Measurements from ENCODE around the gene PODN. TPM values are rescaled to one million over a fixed set of nuclear protein-coding genes. Genes with fewer than 3 reads are reported as not detected.

Gene PODN
- total and polyA plus RNA-seq, 3 donors from 2014 or later, result 69.3 to 104 (median 87.5) TPM

- peaks cover 3% of the 10 kb centered on the region for H3K4me1 ChIP-seq
- intact Hi-C loops (cut with DNase I; ENCODE audit: low total_unique reads), result no loop called here
- H3K9me3 ChIP-seq, result no peaks in the 10 kb centered on the region
- H3K4me3 ChIP-seq, result no peak overlapping the region
- WGBS, 2 donors, result 64 to 69% methylated on average over 3 of the region's 3 CpGs
- DNase-seq, result no peak
- no peaks in the 10 kb centered on the region for H3K36me3 ChIP-seq (ENCODE audit: low read depth, missing control alignments)
- H3K27me3 ChIP-seq, result no peaks in the 10 kb centered on the region
- TF ChIP-seq, protein P1, sequence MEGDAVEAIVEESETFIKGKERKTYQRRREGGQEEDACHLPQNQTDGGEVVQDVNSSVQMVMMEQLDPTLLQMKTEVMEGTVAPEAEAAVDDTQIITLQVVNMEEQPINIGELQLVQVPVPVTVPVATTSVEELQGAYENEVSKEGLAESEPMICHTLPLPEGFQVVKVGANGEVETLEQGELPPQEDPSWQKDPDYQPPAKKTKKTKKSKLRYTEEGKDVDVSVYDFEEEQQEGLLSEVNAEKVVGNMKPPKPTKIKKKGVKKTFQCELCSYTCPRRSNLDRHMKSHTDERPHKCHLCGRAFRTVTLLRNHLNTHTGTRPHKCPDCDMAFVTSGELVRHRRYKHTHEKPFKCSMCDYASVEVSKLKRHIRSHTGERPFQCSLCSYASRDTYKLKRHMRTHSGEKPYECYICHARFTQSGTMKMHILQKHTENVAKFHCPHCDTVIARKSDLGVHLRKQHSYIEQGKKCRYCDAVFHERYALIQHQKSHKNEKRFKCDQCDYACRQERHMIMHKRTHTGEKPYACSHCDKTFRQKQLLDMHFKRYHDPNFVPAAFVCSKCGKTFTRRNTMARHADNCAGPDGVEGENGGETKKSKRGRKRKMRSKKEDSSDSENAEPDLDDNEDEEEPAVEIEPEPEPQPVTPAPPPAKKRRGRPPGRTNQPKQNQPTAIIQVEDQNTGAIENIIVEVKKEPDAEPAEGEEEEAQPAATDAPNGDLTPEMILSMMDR (IDR thresholded peaks at IDR 0.05), result no peak
- no peak for TF ChIP-seq POLR2A (IDR thresholded peaks at IDR 0.05)
- no peak overlapping the region for H3K27ac ChIP-seq
Measured at GRCh38 chr1:53080041-53080440, 18.0 kb downstream of the PODN start.

DNA sequence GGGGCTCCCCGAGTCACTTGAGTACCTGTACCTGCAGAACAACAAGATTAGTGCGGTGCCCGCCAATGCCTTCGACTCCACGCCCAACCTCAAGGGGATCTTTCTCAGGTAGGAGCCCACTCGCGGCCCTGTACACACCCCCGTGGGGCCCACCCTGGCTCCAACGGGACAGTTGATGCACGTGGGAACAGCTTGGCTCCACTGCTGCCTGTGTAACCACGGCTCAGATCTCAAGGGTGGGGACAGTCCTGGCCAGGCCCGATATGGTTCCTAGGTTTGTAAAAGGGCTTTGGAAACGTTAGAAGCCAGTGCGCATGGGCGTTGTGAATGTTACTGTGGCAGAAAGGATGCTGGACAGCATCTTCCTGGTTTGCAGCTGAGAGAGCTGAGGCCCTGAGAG, 18.8 kb downstream of the PODN start:
- Histone ChIP-seq H3K4me1 (peaks cover 3% of the 10 kb centered on the region), H3K36me3 (ENCODE audit: low read depth, missing control alignments) (no peaks in the 10 kb centered on the region)
- intact Hi-C loops (cut with DNase I; ENCODE audit: low total_unique reads), result no loop called here

DNA sequence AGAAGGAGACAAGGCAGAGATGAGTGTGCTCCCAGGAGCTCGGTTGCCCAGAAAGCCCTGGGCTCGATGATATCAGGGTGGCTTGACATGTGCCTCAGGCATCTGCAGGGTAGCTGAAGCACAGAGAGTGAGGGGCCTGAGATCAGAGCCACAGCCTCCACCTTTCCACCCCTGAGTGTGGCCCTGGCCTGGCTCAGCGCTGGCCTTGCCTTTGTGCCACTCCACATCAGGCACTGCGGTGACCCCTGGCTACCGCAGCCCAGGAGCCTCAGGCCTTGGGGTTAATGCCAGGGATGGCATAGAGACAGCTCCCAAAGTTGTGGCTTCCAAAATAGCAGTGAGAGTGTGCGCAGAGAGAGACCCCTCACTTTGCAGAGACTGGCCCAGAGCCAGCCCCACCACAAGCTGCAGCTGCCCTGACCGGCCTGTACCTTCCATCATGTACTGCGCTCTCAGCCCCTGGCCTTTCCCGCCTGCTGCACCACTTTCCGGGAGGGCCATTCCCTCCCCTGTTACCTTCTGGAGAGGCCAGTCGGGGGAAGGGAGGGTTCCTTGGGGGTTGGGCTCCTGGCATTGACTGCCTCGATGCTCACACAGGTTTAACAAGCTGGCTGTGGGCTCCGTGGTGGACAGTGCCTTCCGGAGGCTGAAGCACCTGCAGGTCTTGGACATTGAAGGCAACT, 19.5 kb downstream of the PODN start:
- Histone ChIP-seq H3K9me3 (no peaks in the 10 kb centered on the region), H3K27me3 (no peaks in the 10 kb centered on the region), H3K27ac (no peak overlapping the region), H3K4me1 (peaks cover 3% of the 10 kb centered on the region), H3K4me3 (no peak overlapping the region), H3K36me3 (ENCODE audit: low read depth, missing control alignments) (no peaks in the 10 kb centered on the region)
- no peak for DNase-seq
- TF ChIP-seq, protein P1 (IDR thresholded peaks at IDR 0.05), result no peak
- WGBS, 2 donors, result 79 to 81% methylated on average over 7 to 14 of the region's 14 CpGs
- intact Hi-C loops (cut with DNase I; ENCODE audit: low total_unique reads), result no loop called here

More for the DNA sequence above, 18.8 kb downstream of the PODN start:
- H3K27me3 ChIP-seq, result no peaks in the 10 kb centered on the region
- DNase-seq, result no peak
- WGBS, 2 donors, result 84 to 87% methylated on average over 10 to 15 of the region's 15 CpGs
- H3K4me3 ChIP-seq, result no peak overlapping the region
- TF ChIP-seq, protein P1 (IDR thresholded peaks at IDR 0.05), result no peak
- no peak for TF ChIP-seq POLR2A (IDR thresholded peaks at IDR 0.05)
- H3K27ac ChIP-seq, result no peak overlapping the region
- no peaks in the 10 kb centered on the region for H3K9me3 ChIP-seq

- no peaks in the 10 kb centered on the region for H3K36me3 ChIP-seq (ENCODE audit: low read depth, missing control alignments)
Measured at GRCh38 chr1:53082826-53083455, 20.9 kb downstream of the PODN start.

More at GRCh38 chr1:53082826-53083455, 20.9 kb downstream of the PODN start:
- TF ChIP-seq POLR2A (IDR thresholded peaks at IDR 0.05), result no peak
- TF ChIP-seq, protein P1 (IDR thresholded peaks at IDR 0.05), result no peak
- no peak overlapping the region for H3K4me3 ChIP-seq
- no peaks in the 10 kb centered on the region for H3K27me3 ChIP-seq
- H3K27ac ChIP-seq, result no peak overlapping the region
- H3K4me1 ChIP-seq, result peaks cover 3% of the 10 kb centered on the region
- DNase-seq, result no peak
- 70 to 73% methylated on average over 13 of the region's 13 CpGs for WGBS, 2 donors
- no peaks in the 10 kb centered on the region for H3K9me3 ChIP-seq
- intact Hi-C loops (cut with DNase I; ENCODE audit: low total_unique reads), result no loop called here
